ENCODE data around the gene ZG16. TPM values are rescaled to one million over a fixed set of nuclear protein-coding genes. Genes with fewer than 3 reads are reported as not detected.
A peak's percentile ranks its signal among the peaks of the same experiment; 100 is the strongest.
"Not testable (repeated sequence)": the region's sequence is repeated elsewhere in the genome, so short reads cannot be mapped to it uniquely, and the experiment has no call there.

The ZG16 gene
- total RNA-seq (2014; rRNA removed; shearing (Covaris generic)): not detected in 2 replicates

GRCh38 chr16:29777576-29778350 lies at the start of gene ZG16:
Gene ZG16, plus strand, starts transcription at chr16:29778256. Its CDS starts 1,011 bp downstream, at chr16:29779267.
- no peak within 1 kb of the TSS for H3K4me3 ChIP-seq
- no peaks in the 10 kb centered on the region for H3K36me3 ChIP-seq
- no peaks in the 10 kb centered on the region for H3K27me3 ChIP-seq (replicated peaks)
- H3K9me3 ChIP-seq (replicated peaks): no peaks in the 10 kb centered on the region
- DNase-seq (ENCODE audit: low read depth in 1 of 2, low spot score in 2 of 2): no peak
- no peak within 1 kb of the TSS for H3K27ac ChIP-seq
- H3K4me1 ChIP-seq (replicated peaks): peaks cover 8% of the 10 kb centered on the region

GRCh38 chr16:29729116-29729521 lies 48.9 kb upstream of the ZG16 start:
- Histone ChIP-seq H3K36me3 (no peaks in the 10 kb centered on the region), H3K27me3 (replicated peaks) (no peaks in the 10 kb centered on the region), H3K4me3 (no peak overlapping the region), H3K9me3 (replicated peaks) (no peaks in the 10 kb centered on the region), H3K27ac (no peak overlapping the region), H3K4me1 (replicated peaks) (no peaks in the 10 kb centered on the region)
- peak in 1 of 2 experiments; percentile 30 for DNase-seq (ENCODE audit: low read depth in 1 of 2, low spot score in 2 of 2)

- Histone ChIP-seq H3K9me3 (replicated peaks) (no peaks in the 10 kb centered on the region), H3K27me3 (replicated peaks) (no peaks in the 10 kb centered on the region), H3K4me1 (replicated peaks) (no peaks in the 10 kb centered on the region), H3K4me3 (no peak overlapping the region), H3K27ac (no peak overlapping the region), H3K36me3 (no peaks in the 10 kb centered on the region)
- DNase-seq (ENCODE audit: low read depth in 1 of 2, low spot score in 2 of 2): no peak
Observed at GRCh38 chr16:29730649-29731048, 47.4 kb upstream of the ZG16 start.

GRCh38 chr16:29731768-29732601 lies 46.1 kb upstream of the ZG16 start:
- not testable (repeated sequence) for H3K4me1 ChIP-seq (replicated peaks)

GRCh38 chr16:29734786-29735185 lies 43.3 kb upstream of the ZG16 start:
- Histone ChIP-seq H3K9me3 (replicated peaks) (no peaks in the 10 kb centered on the region), H3K4me3 (no peak overlapping the region)
- DNase-seq (ENCODE audit: low read depth in 1 of 2, low spot score in 2 of 2): no peak

More at GRCh38 chr16:29731768-29732601, 46.1 kb upstream of the ZG16 start:
- not testable (repeated sequence) for H3K27me3 ChIP-seq (replicated peaks); H3K9me3 ChIP-seq (replicated peaks); H3K27ac ChIP-seq; H3K4me3 ChIP-seq; H3K36me3 ChIP-seq; DNase-seq (ENCODE audit: low read depth in 1 of 2, low spot score in 2 of 2)

GRCh38 chr16:29736112-29736511 lies 41.9 kb upstream of the ZG16 start:
- H3K27ac ChIP-seq: no peak overlapping the region
- no peaks in the 10 kb centered on the region for H3K36me3 ChIP-seq
- no peaks in the 10 kb centered on the region for H3K27me3 ChIP-seq (replicated peaks)
- no peaks in the 10 kb centered on the region for H3K9me3 ChIP-seq (replicated peaks)
- DNase-seq (ENCODE audit: low read depth in 1 of 2, low spot score in 2 of 2): peak in 1 of 2 experiments; percentile 4
- H3K4me3 ChIP-seq: no peak overlapping the region
- no peaks in the 10 kb centered on the region for H3K4me1 ChIP-seq (replicated peaks)

More at GRCh38 chr16:29734786-29735185, 43.3 kb upstream of the ZG16 start:
- H3K4me1 ChIP-seq (replicated peaks): no peaks in the 10 kb centered on the region
- no peaks in the 10 kb centered on the region for H3K36me3 ChIP-seq
- H3K27me3 ChIP-seq (replicated peaks): no peaks in the 10 kb centered on the region
- H3K27ac ChIP-seq: no peak overlapping the region

GRCh38 chr16:29736764-29737163 lies 41.3 kb upstream of the ZG16 start:
- H3K4me3 ChIP-seq: no peak overlapping the region
- H3K9me3 ChIP-seq (replicated peaks): no peaks in the 10 kb centered on the region
- H3K4me1 ChIP-seq (replicated peaks): no peaks in the 10 kb centered on the region
- no peak for DNase-seq (ENCODE audit: low read depth in 1 of 2, low spot score in 2 of 2)
- no peaks in the 10 kb centered on the region for H3K36me3 ChIP-seq
- H3K27ac ChIP-seq: no peak overlapping the region
- no peaks in the 10 kb centered on the region for H3K27me3 ChIP-seq (replicated peaks)

- Histone ChIP-seq H3K36me3 (no peaks in the 10 kb centered on the region), H3K9me3 (replicated peaks) (no peaks in the 10 kb centered on the region), H3K4me3 (no peak overlapping the region), H3K4me1 (replicated peaks) (no peaks in the 10 kb centered on the region), H3K27me3 (replicated peaks) (no peaks in the 10 kb centered on the region), H3K27ac (no peak overlapping the region)
- no peak for DNase-seq (ENCODE audit: low read depth in 1 of 2, low spot score in 2 of 2)
Observed at GRCh38 chr16:29737713-29738112, 40.3 kb upstream of the ZG16 start.

- no peak overlapping the region for H3K27ac ChIP-seq
- H3K4me3 ChIP-seq: no peak overlapping the region
- DNase-seq (ENCODE audit: low read depth in 1 of 2, low spot score in 2 of 2): no peak
- H3K4me1 ChIP-seq (replicated peaks): no peaks in the 10 kb centered on the region
- H3K27me3 ChIP-seq (replicated peaks): no peaks in the 10 kb centered on the region
- no peaks in the 10 kb centered on the region for H3K36me3 ChIP-seq
- no peaks in the 10 kb centered on the region for H3K9me3 ChIP-seq (replicated peaks)
Observed at GRCh38 chr16:29738514-29738913, 39.5 kb upstream of the ZG16 start.

GRCh38 chr16:29739927-29740629 lies 38.0 kb upstream of the ZG16 start:
- H3K4me3 ChIP-seq; DNase-seq (ENCODE audit: low read depth in 1 of 2, low spot score in 2 of 2); H3K4me1 ChIP-seq (replicated peaks); H3K36me3 ChIP-seq; H3K27me3 ChIP-seq (replicated peaks); H3K9me3 ChIP-seq (replicated peaks); H3K27ac ChIP-seq: not testable (repeated sequence)

GRCh38 chr16:29740630-29741015 lies 37.4 kb upstream of the ZG16 start:
- not testable (repeated sequence) for H3K4me3 ChIP-seq; H3K27ac ChIP-seq; DNase-seq (ENCODE audit: low read depth in 1 of 2, low spot score in 2 of 2)

GRCh38 chr16:29742683-29743275 lies 35.3 kb upstream of the ZG16 start:
- Histone ChIP-seq H3K36me3 (no peaks in the 10 kb centered on the region), H3K4me3 (no peak overlapping the region), H3K9me3 (replicated peaks) (no peaks in the 10 kb centered on the region), H3K27ac (no peak overlapping the region), H3K4me1 (replicated peaks) (no peaks in the 10 kb centered on the region), H3K27me3 (replicated peaks) (no peaks in the 10 kb centered on the region)
- no peak for DNase-seq (ENCODE audit: low read depth in 1 of 2, low spot score in 2 of 2)

More at GRCh38 chr16:29740630-29741015, 37.4 kb upstream of the ZG16 start:
- H3K9me3 ChIP-seq (replicated peaks); H3K36me3 ChIP-seq; H3K27me3 ChIP-seq (replicated peaks); H3K4me1 ChIP-seq (replicated peaks): not testable (repeated sequence)

GRCh38 chr16:29743475-29743826 lies 34.6 kb upstream of the ZG16 start:
- H3K4me3 ChIP-seq: no peak overlapping the region
- H3K27ac ChIP-seq: no peak overlapping the region
- no peaks in the 10 kb centered on the region for H3K36me3 ChIP-seq
- H3K9me3 ChIP-seq (replicated peaks): no peaks in the 10 kb centered on the region
- H3K4me1 ChIP-seq (replicated peaks): no peaks in the 10 kb centered on the region
- H3K27me3 ChIP-seq (replicated peaks): no peaks in the 10 kb centered on the region
- DNase-seq (ENCODE audit: low read depth in 1 of 2, low spot score in 2 of 2): no peak
